ENCODE results near the gene COL18A1. TPM values are rescaled to one million over a fixed set of nuclear protein-coding genes. Genes with fewer than 3 reads are reported as not detected.

The COL18A1 gene
- total RNA-seq, 1 donor from 2014 or later = 271 TPM

DNA sequence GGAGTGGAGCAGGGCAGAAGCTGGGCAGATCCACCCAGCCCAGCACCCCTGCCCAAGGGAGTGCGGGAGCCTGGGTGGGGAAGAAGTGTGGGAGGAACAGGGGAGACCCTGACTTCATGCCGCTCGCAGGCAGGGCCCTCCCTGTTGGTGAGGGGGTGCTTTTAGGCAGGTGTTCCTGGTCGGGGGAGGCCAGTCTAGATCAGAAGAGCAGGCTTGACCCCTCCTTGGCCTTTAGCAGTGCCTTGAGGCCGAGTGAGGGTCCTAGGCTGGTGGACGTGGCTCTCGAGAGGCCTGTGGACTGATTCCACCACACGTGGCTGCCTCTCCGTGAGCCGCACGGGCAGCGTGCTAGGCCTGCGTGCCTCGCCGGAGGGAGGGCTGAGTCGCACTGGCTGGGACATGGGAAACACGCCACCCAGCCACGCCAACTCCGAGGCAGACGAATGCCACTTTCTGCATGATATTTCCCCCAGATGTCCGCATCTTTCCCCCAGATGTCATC is 19.4 kb upstream of the COL18A1 start:
- TF ChIP-seq, protein P1, sequence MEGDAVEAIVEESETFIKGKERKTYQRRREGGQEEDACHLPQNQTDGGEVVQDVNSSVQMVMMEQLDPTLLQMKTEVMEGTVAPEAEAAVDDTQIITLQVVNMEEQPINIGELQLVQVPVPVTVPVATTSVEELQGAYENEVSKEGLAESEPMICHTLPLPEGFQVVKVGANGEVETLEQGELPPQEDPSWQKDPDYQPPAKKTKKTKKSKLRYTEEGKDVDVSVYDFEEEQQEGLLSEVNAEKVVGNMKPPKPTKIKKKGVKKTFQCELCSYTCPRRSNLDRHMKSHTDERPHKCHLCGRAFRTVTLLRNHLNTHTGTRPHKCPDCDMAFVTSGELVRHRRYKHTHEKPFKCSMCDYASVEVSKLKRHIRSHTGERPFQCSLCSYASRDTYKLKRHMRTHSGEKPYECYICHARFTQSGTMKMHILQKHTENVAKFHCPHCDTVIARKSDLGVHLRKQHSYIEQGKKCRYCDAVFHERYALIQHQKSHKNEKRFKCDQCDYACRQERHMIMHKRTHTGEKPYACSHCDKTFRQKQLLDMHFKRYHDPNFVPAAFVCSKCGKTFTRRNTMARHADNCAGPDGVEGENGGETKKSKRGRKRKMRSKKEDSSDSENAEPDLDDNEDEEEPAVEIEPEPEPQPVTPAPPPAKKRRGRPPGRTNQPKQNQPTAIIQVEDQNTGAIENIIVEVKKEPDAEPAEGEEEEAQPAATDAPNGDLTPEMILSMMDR (IDR thresholded peaks at IDR 0.05; ENCODE audit: unreplicated experiment) = no peak
- Mint-ChIP-seq H3K27ac (no peak overlapping the region), H3K9me3 (ENCODE audit: low read depth) (no peaks in the 10 kb centered on the region), H3K27me3 (peaks cover 10% of the 10 kb centered on the region), H3K4me3 (ENCODE audit: low read depth) (no peak overlapping the region), H3K36me3 (ENCODE audit: insufficient read depth) (no peaks in the 10 kb centered on the region), H3K4me1 (ENCODE audit: low read depth) (peaks cover 9% of the 10 kb centered on the region)
- no peak for DNase-seq (ENCODE audit: low spot score, unreplicated experiment)

DNA sequence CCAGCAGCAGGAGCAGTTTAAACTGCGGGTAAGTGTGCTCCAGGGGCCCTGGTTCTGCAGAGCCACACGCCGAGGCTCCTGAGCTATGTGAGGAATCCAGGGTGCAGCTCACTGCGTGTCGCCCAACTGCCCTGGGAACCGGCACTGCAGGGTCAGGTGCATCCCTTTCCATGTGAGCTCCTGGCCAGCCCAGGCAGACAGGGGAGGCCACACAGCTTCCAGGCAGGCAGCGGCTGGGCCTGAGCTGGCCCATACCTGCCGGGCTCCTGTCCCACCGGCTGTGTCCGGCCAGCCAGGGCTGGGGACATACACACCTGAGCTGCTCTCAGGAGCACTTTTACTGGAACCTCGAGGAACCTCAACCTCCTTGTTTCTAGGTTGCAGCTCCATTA is 18.6 kb upstream of the COL18A1 start:
- Mint-ChIP-seq H3K27me3 (peaks cover 7% of the 10 kb centered on the region), H3K36me3 (ENCODE audit: insufficient read depth) (no peaks in the 10 kb centered on the region), H3K4me3 (ENCODE audit: low read depth) (no peak overlapping the region), H3K27ac (peak overlapping the region; percentile 71), H3K9me3 (ENCODE audit: low read depth) (no peaks in the 10 kb centered on the region), H3K4me1 (ENCODE audit: low read depth) (peaks cover 7% of the 10 kb centered on the region)
- TF ChIP-seq, protein P1 (IDR thresholded peaks at IDR 0.05; ENCODE audit: unreplicated experiment) = no peak
- DNase-seq (ENCODE audit: low spot score, unreplicated experiment) = no peak

DNA sequence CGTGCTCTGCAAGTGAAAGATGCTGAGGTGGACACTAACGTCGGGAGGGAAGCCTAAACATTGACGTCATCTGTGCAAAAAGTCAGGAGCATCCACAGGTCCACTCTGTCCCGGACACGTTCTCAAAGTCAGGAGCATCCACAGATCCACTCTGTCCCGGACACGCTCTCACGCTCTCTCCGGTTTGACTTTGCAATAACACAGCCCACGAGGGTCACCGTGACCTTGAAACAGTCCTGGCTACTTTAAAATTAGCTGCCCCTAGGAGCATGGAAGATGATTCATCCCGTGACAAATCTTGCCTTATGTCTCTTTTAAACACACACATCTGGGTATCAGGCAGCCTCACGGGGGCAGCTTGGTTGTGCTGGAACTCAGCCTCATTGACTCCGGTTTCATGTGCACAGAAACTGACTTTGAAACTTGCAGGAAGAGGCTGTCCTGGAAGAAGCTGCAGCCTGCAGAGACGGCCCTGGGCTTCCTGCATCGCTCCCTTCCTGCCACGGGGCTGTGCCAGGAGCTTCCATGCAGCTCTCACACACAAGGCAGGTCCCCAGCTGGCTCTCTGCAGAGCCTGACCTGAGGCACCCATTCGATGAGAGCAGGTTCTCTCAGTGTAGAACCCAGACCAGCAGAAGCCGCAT is 18.1 kb upstream of the COL18A1 start:
- no peaks in the 10 kb centered on the region for H3K36me3 Mint-ChIP-seq (ENCODE audit: insufficient read depth)
- peak overlapping the region; percentile 60 for H3K27ac Mint-ChIP-seq
- peaks cover 7% of the 10 kb centered on the region for H3K4me1 Mint-ChIP-seq (ENCODE audit: low read depth)
- peaks cover 11% of the 10 kb centered on the region for H3K27me3 Mint-ChIP-seq
- H3K9me3 Mint-ChIP-seq (ENCODE audit: low read depth) = no peaks in the 10 kb centered on the region
- H3K4me3 Mint-ChIP-seq (ENCODE audit: low read depth) = no peak overlapping the region
- TF ChIP-seq, protein P1 (IDR thresholded peaks at IDR 0.05; ENCODE audit: unreplicated experiment) = no peak
- no peak for DNase-seq (ENCODE audit: low spot score, unreplicated experiment)

DNA sequence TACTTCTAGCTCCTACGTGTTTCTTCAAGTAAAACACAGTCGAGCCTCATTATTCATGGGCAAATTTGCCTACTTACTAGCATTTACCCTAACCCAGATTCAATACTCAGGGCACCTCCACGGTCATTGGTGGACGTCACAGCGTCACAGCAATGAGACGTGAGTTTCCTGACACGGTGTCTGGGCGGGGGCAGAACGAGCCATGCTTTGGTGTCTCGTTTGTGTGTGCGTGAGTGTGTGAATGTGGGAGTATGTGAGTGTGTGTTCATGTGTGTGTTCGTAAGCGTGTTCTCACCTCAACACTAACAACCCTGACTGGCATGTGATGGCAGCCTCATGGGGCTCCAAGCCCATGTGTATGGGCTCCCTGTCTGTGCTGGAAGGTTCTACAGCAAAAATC is 17.5 kb upstream of the COL18A1 start:
- no peak overlapping the region for H3K27ac Mint-ChIP-seq

DNA sequence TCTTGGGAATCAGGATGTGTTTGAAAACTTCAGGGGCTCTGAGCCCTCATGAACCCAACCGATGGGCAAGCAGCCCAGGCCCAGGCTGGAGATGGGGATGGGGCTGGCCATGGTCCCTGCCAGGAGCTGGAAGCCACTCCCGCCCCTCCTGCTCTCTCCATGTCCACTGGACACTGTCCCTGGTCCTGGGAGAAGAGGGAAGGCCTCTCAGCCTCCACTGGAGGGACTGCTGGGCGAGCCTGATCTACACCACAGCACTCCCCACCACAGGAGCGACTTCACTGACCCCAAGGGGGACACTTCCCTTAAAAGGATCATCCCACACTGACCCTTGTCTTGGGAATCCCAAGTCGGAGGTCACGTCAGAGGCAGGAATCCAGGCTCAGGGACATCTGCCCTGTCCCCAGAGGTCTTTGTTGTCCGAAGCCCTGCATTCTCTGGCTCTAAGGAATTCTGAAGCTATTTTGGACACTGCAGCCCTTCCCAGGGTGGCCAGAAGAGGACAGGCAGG is 16.9 kb upstream of the COL18A1 start:
- Mint-ChIP-seq H3K9me3 (ENCODE audit: low read depth) (no peaks in the 10 kb centered on the region), H3K4me3 (ENCODE audit: low read depth) (no peak overlapping the region), H3K27ac (no peak overlapping the region), H3K27me3 (peaks cover 15% of the 10 kb centered on the region), H3K36me3 (ENCODE audit: insufficient read depth) (no peaks in the 10 kb centered on the region), H3K4me1 (ENCODE audit: low read depth) (peaks cover 7% of the 10 kb centered on the region)
- DNase-seq (ENCODE audit: low spot score, unreplicated experiment) = no peak
- TF ChIP-seq, protein P1 (IDR thresholded peaks at IDR 0.05; ENCODE audit: unreplicated experiment) = no peak

More for the DNA sequence above, 17.5 kb upstream of the COL18A1 start:
- Mint-ChIP-seq H3K36me3 (ENCODE audit: insufficient read depth) (no peaks in the 10 kb centered on the region), H3K4me3 (ENCODE audit: low read depth) (no peak overlapping the region), H3K4me1 (ENCODE audit: low read depth) (peaks cover 7% of the 10 kb centered on the region), H3K27me3 (peaks cover 15% of the 10 kb centered on the region), H3K9me3 (ENCODE audit: low read depth) (no peaks in the 10 kb centered on the region)
- DNase-seq (ENCODE audit: low spot score, unreplicated experiment) = no peak
- TF ChIP-seq, protein P1 (IDR thresholded peaks at IDR 0.05; ENCODE audit: unreplicated experiment) = no peak

All from progenitor cell of endocrine pancreas (in vitro differentiated cells).